Measurements from ENCODE around the gene KIAA0513. TPM values are rescaled to one million over a fixed set of nuclear protein-coding genes. Genes with fewer than 3 reads are reported as not detected.

Gene KIAA0513
- polyA plus RNA-seq, 4 donors: 3.6 to 6.6 (median 5.2) TPM

- no peak for DNase-seq (ENCODE audit: low read depth in 4 of 4, low spot score in 3 of 4)
These were observed 38.8 kb downstream of the KIAA0513 start for GRCh38 chr16:85066346-85066885.

GRCh38 chr16:85067024-85067423 is 39.4 kb downstream of the KIAA0513 start:
- no peak for DNase-seq (ENCODE audit: low read depth in 4 of 4, low spot score in 3 of 4)

- DNase-seq (ENCODE audit: low read depth in 4 of 4, low spot score in 3 of 4): no peak
These were observed 39.8 kb downstream of the KIAA0513 start for GRCh38 chr16:85067426-85067825.

- no peak for DNase-seq (ENCODE audit: low read depth in 4 of 4, low spot score in 3 of 4)
These were observed 41.2 kb downstream of the KIAA0513 start for GRCh38 chr16:85068746-85069145.

GRCh38 chr16:85069171-85069570 is 41.6 kb downstream of the KIAA0513 start:
- no peak for DNase-seq (ENCODE audit: low read depth in 4 of 4, low spot score in 3 of 4)

- DNase-seq (ENCODE audit: low read depth in 4 of 4, low spot score in 3 of 4): no peak
These were observed 44.7 kb downstream of the KIAA0513 start for GRCh38 chr16:85072076-85072860.

- DNase-seq (ENCODE audit: low read depth in 4 of 4, low spot score in 3 of 4): no peak
These were observed 45.4 kb downstream of the KIAA0513 start for GRCh38 chr16:85072947-85073346.

GRCh38 chr16:85074225-85074914 is 46.8 kb downstream of the KIAA0513 start:
- no peak for DNase-seq (ENCODE audit: low read depth in 4 of 4, low spot score in 3 of 4)

GRCh38 chr16:85075236-85075924 is 47.8 kb downstream of the KIAA0513 start:
- no peak for DNase-seq (ENCODE audit: low read depth in 4 of 4, low spot score in 3 of 4)

- DNase-seq (ENCODE audit: low read depth in 4 of 4, low spot score in 3 of 4): no peak
These were observed 49.4 kb downstream of the KIAA0513 start for GRCh38 chr16:85077039-85077438.

- DNase-seq (ENCODE audit: low read depth in 4 of 4, low spot score in 3 of 4): no peak
These were observed 50.1 kb downstream of the KIAA0513 start for GRCh38 chr16:85077576-85078125.

- no peak for DNase-seq (ENCODE audit: low read depth in 4 of 4, low spot score in 3 of 4)
These were observed 50.6 kb downstream of the KIAA0513 start for GRCh38 chr16:85078226-85078625.

- no peak for DNase-seq (ENCODE audit: low read depth in 4 of 4, low spot score in 3 of 4)
These were observed 51.4 kb downstream of the KIAA0513 start for GRCh38 chr16:85078952-85079351.

GRCh38 chr16:85079785-85080570 is 52.4 kb downstream of the KIAA0513 start:
- DNase-seq (ENCODE audit: low read depth in 4 of 4, low spot score in 3 of 4): no peak

- no peak for DNase-seq (ENCODE audit: low read depth in 4 of 4, low spot score in 3 of 4)
These were observed 53.4 kb downstream of the KIAA0513 start for GRCh38 chr16:85081038-85081437.

- no peak for DNase-seq (ENCODE audit: low read depth in 4 of 4, low spot score in 3 of 4)
These were observed 54.2 kb downstream of the KIAA0513 start for GRCh38 chr16:85081765-85082164.

- no peak for DNase-seq (ENCODE audit: low read depth in 4 of 4, low spot score in 3 of 4)
These were observed 54.8 kb downstream of the KIAA0513 start for GRCh38 chr16:85082173-85083050.

- DNase-seq (ENCODE audit: low read depth in 4 of 4, low spot score in 3 of 4): no peak
These were observed 55.5 kb downstream of the KIAA0513 start for GRCh38 chr16:85083051-85083639.
